ENCODE results near the gene TCERG1. TPM values are rescaled to one million over a fixed set of nuclear protein-coding genes. Genes with fewer than 3 reads are reported as not detected.

The TCERG1 gene
- total RNA-seq, 1 donor from 2014 or later = 101 TPM

GRCh38 chr5:146457431-146457830 lies 10.3 kb downstream of the TCERG1 start:
- TF ChIP-seq CTCF (conservative IDR thresholded peaks at IDR 0.05) = no peak
- no peaks in the 10 kb centered on the region for H3K9me3 Mint-ChIP-seq
- no peaks in the 10 kb centered on the region for H3K27me3 Mint-ChIP-seq
- H3K27ac Mint-ChIP-seq = no peak overlapping the region
- no peak for DNase-seq (ENCODE audit: extremely low spot score, unreplicated experiment)
- H3K4me3 Mint-ChIP-seq = no peak overlapping the region
- peaks cover 17% of the 10 kb centered on the region for H3K36me3 Mint-ChIP-seq
- peaks cover 9% of the 10 kb centered on the region for H3K4me1 Mint-ChIP-seq (ENCODE audit: unreplicated experiment)

- H3K27ac Mint-ChIP-seq = no peak overlapping the region
- H3K4me1 Mint-ChIP-seq (ENCODE audit: unreplicated experiment) = peaks cover 5% of the 10 kb centered on the region
Measured at GRCh38 chr5:146458894-146459293, 11.8 kb downstream of the TCERG1 start.

GRCh38 chr5:146461319-146461718 lies 14.2 kb downstream of the TCERG1 start:
- no peak overlapping the region for H3K27ac Mint-ChIP-seq
- no peaks in the 10 kb centered on the region for H3K9me3 Mint-ChIP-seq
- H3K4me3 Mint-ChIP-seq = no peak overlapping the region
- TF ChIP-seq CTCF (conservative IDR thresholded peaks at IDR 0.05) = no peak
- no peak for DNase-seq (ENCODE audit: extremely low spot score, unreplicated experiment)
- H3K4me1 Mint-ChIP-seq (ENCODE audit: unreplicated experiment) = no peaks in the 10 kb centered on the region
- peaks cover 14% of the 10 kb centered on the region for H3K36me3 Mint-ChIP-seq
- H3K27me3 Mint-ChIP-seq = no peaks in the 10 kb centered on the region

More at GRCh38 chr5:146458894-146459293, 11.8 kb downstream of the TCERG1 start:
- Mint-ChIP-seq H3K4me3 (no peak overlapping the region), H3K27me3 (no peaks in the 10 kb centered on the region), H3K9me3 (no peaks in the 10 kb centered on the region), H3K36me3 (peaks cover 23% of the 10 kb centered on the region)
- no peak for DNase-seq (ENCODE audit: extremely low spot score, unreplicated experiment)
- no peak for TF ChIP-seq CTCF (conservative IDR thresholded peaks at IDR 0.05)

GRCh38 chr5:146463446-146463845 lies 16.3 kb downstream of the TCERG1 start:
- Mint-ChIP-seq H3K36me3 (peaks cover 14% of the 10 kb centered on the region), H3K4me1 (ENCODE audit: unreplicated experiment) (no peaks in the 10 kb centered on the region), H3K27ac (peak overlapping the region; percentile 19), H3K4me3 (no peak overlapping the region), H3K27me3 (no peaks in the 10 kb centered on the region), H3K9me3 (no peaks in the 10 kb centered on the region)
- TF ChIP-seq CTCF (conservative IDR thresholded peaks at IDR 0.05) = no peak
- DNase-seq (ENCODE audit: extremely low spot score, unreplicated experiment) = no peak

GRCh38 chr5:146466521-146467349 lies 19.6 kb downstream of the TCERG1 start:
- TF ChIP-seq CTCF (conservative IDR thresholded peaks at IDR 0.05) = peak; percentile 63
- H3K9me3 Mint-ChIP-seq = no peaks in the 10 kb centered on the region
- no peaks in the 10 kb centered on the region for H3K4me1 Mint-ChIP-seq (ENCODE audit: unreplicated experiment)
- DNase-seq (ENCODE audit: extremely low spot score, unreplicated experiment) = no peak
- no peak overlapping the region for H3K4me3 Mint-ChIP-seq
- no peaks in the 10 kb centered on the region for H3K27me3 Mint-ChIP-seq
- H3K27ac Mint-ChIP-seq = no peak overlapping the region
- H3K36me3 Mint-ChIP-seq = peaks cover 19% of the 10 kb centered on the region

Data from type B pancreatic cell (in vitro differentiated cells).